GM12875 (cell line): ENCODE data around the gene ERO1B.

Experiments used
- H3K4me3 ChIP-seq: one replicate; pipeline ENCODE4 v1.5.1; 2011; ENCODE audit warnings: low read depth, low read length, control low read depth
- CTCF ChIP-seq: IDR thresholded peaks from 2 replicates; pipeline ENCODE4 v1.5.1; 2011; ENCODE audit warnings: low read depth, mild to moderate bottlenecking, control low read depth, inconsistent platforms, low read length, moderate library complexity, borderline replicate concordance; ENCODE audit not compliant: insufficient read depth

Gene ERO1B

GRCh38 chr1:236275061-236275460, 6.7 kb downstream of the ERO1B start:
- no peak for TF ChIP-seq CTCF
- H3K4me3 ChIP-seq, result no peak overlapping the region

- no peak overlapping the region for H3K4me3 ChIP-seq
- no peak for TF ChIP-seq CTCF
Measured at GRCh38 chr1:236273358-236273757, 8.4 kb downstream of the ERO1B start.

GRCh38 chr1:236269439-236269838, 12.3 kb downstream of the ERO1B start:
- no peak for TF ChIP-seq CTCF

GRCh38 chr1:236261898-236262297, 19.9 kb downstream of the ERO1B start:
- TF ChIP-seq CTCF, result no peak
- H3K4me3 ChIP-seq, result no peak overlapping the region

More at GRCh38 chr1:236269439-236269838, 12.3 kb downstream of the ERO1B start:
- H3K4me3 ChIP-seq, result no peak overlapping the region

GRCh38 chr1:236261033-236261432, 20.7 kb downstream of the ERO1B start:
- no peak overlapping the region for H3K4me3 ChIP-seq
- TF ChIP-seq CTCF, result no peak

GRCh38 chr1:236259043-236259442, 22.7 kb downstream of the ERO1B start:
- no peak for TF ChIP-seq CTCF
- no peak overlapping the region for H3K4me3 ChIP-seq

GRCh38 chr1:236258114-236258622, 23.6 kb downstream of the ERO1B start:
- no peak for TF ChIP-seq CTCF
- H3K4me3 ChIP-seq, result no peak overlapping the region
